Immature natural killer cell (primary cell): ENCODE data around the gene CNPY2. TPM values are rescaled to one million over a fixed set of nuclear protein-coding genes. Genes with fewer than 3 reads are reported as not detected.
A peak's percentile ranks its signal among the peaks of the same experiment; 100 is the strongest.
"Not testable (repeated sequence)": the region's sequence is repeated elsewhere in the genome, so short reads cannot be mapped to it uniquely, and the experiment has no call there.

Experiments
- DNase-seq, 3 donors: peaks; one replicate each; pipeline ENCODE4 v3.0.0; 2022; ENCODE audit warnings: mixed read lengths in 1 of 3
- H3K27ac Mint-ChIP-seq, 6 donors: one replicate each; pipeline ENCODE4 v1.8.0; 2020; ENCODE audit warnings: mixed read lengths in 6 of 6, mild to moderate bottlenecking in 5 of 6, inconsistent platforms in 4 of 6, moderate library complexity in 3 of 6
- H3K27me3 Mint-ChIP-seq, 3 donors: one replicate each; pipeline ENCODE4 v1.8.0; 2020 to 2021; ENCODE audit warnings: low read depth in 3 of 3, mild to moderate bottlenecking in 3 of 3, mixed read lengths in 3 of 3, moderate library complexity in 3 of 3, inconsistent platforms in 1 of 3
- H3K36me3 Mint-ChIP-seq, 3 donors: one replicate each; pipeline ENCODE4 v1.8.0; 2020; ENCODE audit warnings: mixed read lengths in 3 of 3, inconsistent platforms in 2 of 3, mild to moderate bottlenecking in 2 of 3
- H3K4me1 Mint-ChIP-seq, 2 donors: one replicate each; pipeline ENCODE4 v1.8.0; 2020; ENCODE audit warnings: inconsistent platforms in 2 of 2, mild to moderate bottlenecking in 2 of 2, mixed read lengths in 2 of 2, moderate library complexity in 1 of 2
- H3K4me3 Mint-ChIP-seq, 5 donors: one replicate each; pipeline ENCODE4 v1.8.0; 2020; ENCODE audit warnings: mild to moderate bottlenecking in 5 of 5, mixed read lengths in 5 of 5, inconsistent platforms in 3 of 5, moderate library complexity in 3 of 5
- H3K9me3 Mint-ChIP-seq, 6 donors: one replicate each; pipeline ENCODE4 v1.8.0; 2020; ENCODE audit warnings: mild to moderate bottlenecking in 6 of 6, mixed read lengths in 6 of 6, inconsistent platforms in 4 of 6, moderate library complexity in 3 of 6
- polyA plus RNA-seq, 3 donors: library from polyadenylated mRNA; unstranded; fragments of 300-500 nt; fragmentation: Illumina TruSeq; gene quantifications; one replicate each; pipeline ENCODE4 v1.2.3, GENCODE V29; 2021

Gene CNPY2
- 100 to 1,000 TPM; 201 to 232 (median 228) TPM for polyA plus RNA-seq

DNA sequence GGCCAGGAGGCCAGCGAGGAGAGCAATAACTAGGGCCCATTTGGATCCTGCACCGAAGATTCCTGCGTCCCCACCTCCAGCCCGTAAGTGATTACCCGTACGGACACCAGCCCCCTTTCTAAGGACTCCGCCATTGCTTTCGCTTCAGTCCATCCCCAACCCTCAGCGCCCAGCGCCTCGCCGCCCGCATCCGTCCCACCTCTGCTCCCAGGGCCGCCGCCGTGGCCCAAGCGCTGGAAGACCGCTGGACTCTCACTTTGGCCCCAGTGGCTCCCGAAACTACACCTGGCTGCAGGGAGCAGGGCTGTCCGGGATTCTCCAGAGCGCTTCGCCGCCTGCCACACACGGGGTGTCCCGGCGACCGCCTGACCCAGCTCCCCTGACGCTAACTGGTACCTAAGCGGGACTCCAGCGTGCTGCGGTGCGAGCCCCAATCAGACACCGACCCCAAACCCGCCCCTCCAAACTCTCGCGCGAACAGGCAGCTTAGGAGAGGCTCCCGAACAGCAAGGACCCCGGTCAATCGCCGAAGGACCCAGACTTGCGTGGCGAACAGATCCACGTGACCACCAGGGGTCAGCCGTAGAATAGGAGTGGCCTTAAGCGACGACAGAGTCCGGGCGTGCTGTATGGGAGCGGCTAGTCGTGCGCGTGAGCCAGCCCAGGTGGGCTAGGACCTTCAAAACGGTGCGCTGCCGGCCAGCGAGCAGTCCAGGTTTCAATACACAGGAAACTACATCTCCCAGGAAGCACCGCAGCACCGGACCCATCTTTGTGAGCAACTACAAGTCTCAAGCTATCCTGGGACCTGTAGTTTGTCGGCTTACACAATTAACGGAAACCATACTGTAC is at the start of gene CNPY2:
Gene CNPY2, minus strand, starts transcription at position 367 of the 852 bp plus-strand sequence. CDS start 771 bp downstream, outside the sequence.
- H3K36me3 Mint-ChIP-seq, result peaks cover 3 to 10% (median 4%) of the 10 kb centered on the region in 3 donors
- peak within 1 kb of the TSS; percentile 96 to 99 (median 98) for H3K27ac Mint-ChIP-seq
- H3K27me3 Mint-ChIP-seq, result peaks cover 0 to 4% (median 0%) of the 10 kb centered on the region in 3 donors
- H3K9me3 Mint-ChIP-seq, result no peaks in the 10 kb centered on the region
- peak within 1 kb of the TSS; percentile 97 to 98 (median 98) for H3K4me3 Mint-ChIP-seq
- DNase-seq, result peak; percentile 94 to 96 (median 95)
- peaks cover 20 to 24% of the 10 kb centered on the region in 2 donors for H3K4me1 Mint-ChIP-seq

DNA sequence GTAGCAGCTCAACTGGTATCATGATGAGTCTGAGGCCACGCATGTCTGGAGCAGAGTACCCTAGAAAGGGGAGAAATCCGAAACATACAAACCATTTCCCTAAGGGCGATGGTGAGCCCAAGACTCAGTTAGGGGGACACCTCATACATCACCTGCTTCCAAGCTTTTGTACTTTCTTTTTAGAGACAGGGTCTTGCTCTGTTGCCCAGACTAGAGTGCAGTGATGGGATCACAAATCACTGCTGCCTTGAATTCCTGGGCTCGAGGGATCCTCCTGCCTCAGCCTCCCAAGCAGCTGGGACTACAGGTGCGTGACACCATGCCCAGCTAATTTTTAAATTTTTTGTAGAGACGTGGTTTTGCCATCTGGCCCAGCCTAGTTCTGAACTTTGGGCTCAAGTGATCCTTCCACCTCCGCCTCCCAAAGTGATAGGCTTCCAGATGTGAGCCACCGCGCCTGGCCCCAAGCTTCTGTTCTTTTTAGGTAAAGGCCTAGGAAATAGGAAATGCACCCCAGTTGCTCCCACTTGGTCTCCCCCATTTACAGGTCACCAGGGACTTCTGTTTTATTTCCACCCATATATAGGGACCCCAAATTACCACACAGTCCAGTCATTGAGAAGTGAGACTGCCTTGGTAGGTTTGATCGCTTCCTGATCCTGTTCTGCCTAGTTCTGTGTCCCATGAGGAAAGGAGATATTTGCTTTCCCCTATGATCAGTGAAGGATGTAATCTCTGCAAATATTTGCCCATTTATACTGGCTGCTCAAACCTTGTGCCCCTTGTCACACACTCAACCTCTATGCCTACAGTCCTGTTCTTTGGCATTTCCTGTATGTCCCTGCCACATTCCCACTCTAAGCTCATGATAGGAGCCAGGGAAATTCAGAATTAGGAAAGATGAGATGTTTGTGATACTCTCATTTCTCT is 46.6 kb upstream of the CNPY2 start, which contains the start of gene APOF:
Gene APOF, minus strand, starts transcription at position 728 of the 930 bp plus-strand sequence. Its CDS starts 112 bp downstream, at position 616.
- peak within 1 kb of the TSS; percentile 67 to 97 (median 90) for H3K27ac Mint-ChIP-seq
- H3K27me3 Mint-ChIP-seq, result peaks cover 0 to 4% (median 4%) of the 10 kb centered on the region in 3 donors
- H3K36me3 Mint-ChIP-seq, result no peaks in the 10 kb centered on the region
- H3K4me1 Mint-ChIP-seq, result peaks cover 25 to 42% of the 10 kb centered on the region in 2 donors
- no peak for DNase-seq
- peak within 1 kb of the TSS; percentile 38 to 99 (median 97) for H3K4me3 Mint-ChIP-seq
- no peaks in the 10 kb centered on the region for H3K9me3 Mint-ChIP-seq

DNA sequence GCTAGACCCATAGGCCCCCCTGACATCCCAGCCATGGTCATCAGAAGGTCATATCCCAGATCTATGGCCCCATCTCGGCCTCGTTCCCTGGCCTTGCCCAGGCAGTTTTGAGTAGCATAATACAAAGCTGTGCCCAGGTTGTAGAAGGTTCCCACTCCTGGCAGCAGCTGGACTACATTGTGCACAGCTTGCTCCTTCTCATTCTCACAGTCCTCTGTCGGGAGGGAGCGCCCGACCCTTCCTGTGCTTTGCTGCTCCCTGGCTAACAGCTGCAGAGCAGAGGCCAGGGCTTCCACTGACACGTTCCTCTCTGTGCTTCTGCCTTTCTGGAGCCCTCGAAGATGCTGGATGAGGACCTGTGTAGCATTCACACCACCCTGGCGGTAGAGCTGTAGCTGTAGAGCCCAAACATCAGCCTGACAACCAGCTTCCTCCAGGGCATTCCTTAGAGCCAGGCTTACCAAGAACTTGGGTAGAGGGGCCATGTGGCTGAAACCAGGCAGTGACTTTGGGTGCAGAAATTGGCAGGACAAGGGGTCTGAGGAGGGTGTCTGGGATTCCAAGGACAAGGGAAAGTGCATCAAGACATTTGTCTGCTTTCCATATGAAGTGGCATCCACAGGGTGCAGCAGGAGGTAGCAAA is 45.8 kb upstream of the CNPY2 start:
- H3K4me3 Mint-ChIP-seq, result peak overlapping the region; percentile 94 to 99 (median 97)
- peaks cover 25 to 42% of the 10 kb centered on the region in 2 donors for H3K4me1 Mint-ChIP-seq
- peak overlapping the region; percentile 75 to 98 (median 91) for H3K27ac Mint-ChIP-seq
- no peaks in the 10 kb centered on the region for H3K9me3 Mint-ChIP-seq
- H3K27me3 Mint-ChIP-seq, result peaks cover 0 to 4% (median 4%) of the 10 kb centered on the region in 3 donors
- no peak for DNase-seq
- H3K36me3 Mint-ChIP-seq, result no peaks in the 10 kb centered on the region

DNA sequence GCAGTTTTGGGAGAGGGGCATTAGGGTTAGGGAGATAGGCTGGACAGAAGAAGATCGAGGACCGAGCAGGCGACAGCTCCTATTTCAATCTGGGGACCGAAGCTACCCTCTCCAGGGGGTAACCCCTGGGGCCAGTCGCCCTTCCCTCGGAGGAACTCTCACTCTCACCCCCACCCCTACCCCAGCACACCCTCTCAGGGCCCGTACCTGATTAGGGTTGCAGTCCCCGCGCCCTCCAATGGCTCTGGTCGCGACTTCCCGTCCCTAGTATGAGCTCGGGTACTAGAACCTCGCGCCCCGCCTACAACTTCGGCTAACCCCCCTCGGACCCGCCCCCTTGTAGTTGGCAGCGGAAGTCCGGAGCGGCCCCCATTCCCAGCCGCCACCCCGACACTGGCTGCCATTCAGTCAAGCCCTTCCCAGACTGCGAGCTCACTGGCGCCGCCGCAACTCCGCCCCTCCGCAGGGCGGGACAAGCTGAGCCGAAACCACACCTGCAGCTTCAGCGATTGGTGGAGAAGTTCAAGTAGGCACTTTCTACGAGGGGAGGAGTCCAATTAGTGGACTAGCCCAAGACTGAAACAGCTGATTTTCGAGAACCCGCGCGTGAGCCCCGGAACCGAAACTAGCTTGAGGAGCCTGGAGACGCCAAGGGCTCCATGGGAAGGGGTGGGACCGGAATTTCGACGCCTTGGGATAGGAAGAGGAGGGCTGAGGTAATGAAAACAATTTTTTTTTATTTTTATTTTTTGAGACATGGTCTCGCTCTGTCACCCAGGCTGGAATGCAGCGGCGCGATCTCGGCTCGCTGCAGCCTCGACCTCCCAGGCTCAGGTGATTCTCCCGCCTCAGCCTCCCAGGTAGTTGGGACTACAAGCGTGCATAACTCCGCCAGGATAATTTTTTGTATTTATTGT is 44.3 kb upstream of the CNPY2 start, which contains the start of gene STAT2:
Gene STAT2, minus strand, starts transcription at position 257 of the 917 bp plus-strand sequence. CDS start 3,536 bp downstream, outside the sequence.
- Mint-ChIP-seq H3K36me3 (peaks cover 4 to 7% (median 6%) of the 10 kb centered on the region in 3 donors), H3K4me3 (peak within 1 kb of the TSS; percentile 94 to 99 (median 97)), H3K9me3 (no peaks in the 10 kb centered on the region), H3K27ac (peak within 1 kb of the TSS; percentile 90 to 98 (median 94)), H3K27me3 (peaks cover 0 to 4% (median 4%) of the 10 kb centered on the region in 3 donors), H3K4me1 (peaks cover 25 to 42% of the 10 kb centered on the region in 2 donors)
- peak; percentile 100 for DNase-seq

DNA sequence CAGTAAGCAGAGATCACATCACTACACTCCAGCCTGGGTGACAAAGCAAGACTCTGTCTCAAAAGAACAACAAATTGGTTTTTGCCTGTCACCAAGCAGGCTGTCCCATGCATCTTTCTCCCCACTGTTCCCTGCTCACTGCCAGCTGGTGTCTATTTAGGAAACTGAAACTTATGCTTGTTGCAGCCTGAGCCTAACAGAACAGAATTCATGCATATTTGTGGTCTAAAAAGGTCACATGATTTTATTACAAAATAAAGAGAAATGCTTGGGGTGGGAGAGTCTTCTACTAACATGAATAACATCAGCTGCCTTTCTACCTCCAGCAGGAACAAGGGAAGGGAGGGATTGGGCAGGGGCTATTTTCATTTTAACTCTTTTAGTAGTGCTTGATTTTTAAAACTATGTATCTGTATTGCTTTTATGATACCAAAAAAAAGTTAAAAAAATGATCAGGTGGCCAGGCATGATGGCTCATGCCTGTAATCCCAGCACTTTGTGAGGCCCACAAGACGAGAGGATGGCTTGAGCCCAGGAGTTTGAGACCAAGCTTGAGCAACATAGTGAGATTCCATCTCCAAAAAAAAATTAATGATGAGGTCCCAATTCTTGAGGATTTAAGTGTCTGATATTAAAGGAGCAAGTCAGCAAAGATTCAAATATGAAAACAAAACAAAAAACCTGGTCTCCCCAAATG is 43.2 kb upstream of the CNPY2 start:
- H3K4me1 Mint-ChIP-seq, result peaks cover 25 to 42% of the 10 kb centered on the region in 2 donors
- H3K36me3 Mint-ChIP-seq, result peaks cover 4 to 18% (median 10%) of the 10 kb centered on the region in 3 donors

DNA sequence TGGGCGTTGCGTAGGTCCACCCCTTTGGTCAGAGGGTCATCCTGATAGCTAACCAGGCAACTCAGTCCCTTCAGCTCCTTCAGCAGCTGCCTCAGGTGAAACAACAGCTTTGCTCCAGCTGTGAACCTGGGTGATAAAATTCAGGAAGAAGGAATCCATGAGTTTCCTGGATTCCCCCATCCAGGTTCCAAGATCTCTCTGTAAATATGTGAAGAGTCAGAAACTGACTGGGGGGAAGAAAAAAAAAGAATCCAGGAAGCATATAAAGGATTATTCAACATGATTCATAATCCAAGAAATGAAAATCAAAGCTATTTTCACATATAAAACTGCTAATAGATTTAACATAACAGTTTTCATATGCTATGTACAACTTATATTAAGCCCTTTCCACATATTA is 35.5 kb upstream of the CNPY2 start:
- Mint-ChIP-seq H3K27me3 (no peaks in the 10 kb centered on the region), H3K36me3 (peaks cover 9 to 49% (median 21%) of the 10 kb centered on the region in 3 donors)

More for the DNA sequence above, 43.2 kb upstream of the CNPY2 start:
- peak overlapping the region; percentile 94 to 99 (median 97) for H3K4me3 Mint-ChIP-seq
- peaks cover 0 to 4% (median 4%) of the 10 kb centered on the region in 3 donors for H3K27me3 Mint-ChIP-seq
- peak overlapping the region; percentile 90 to 98 (median 94) for H3K27ac Mint-ChIP-seq
- DNase-seq, result no peak
- H3K9me3 Mint-ChIP-seq, result no peaks in the 10 kb centered on the region

DNA sequence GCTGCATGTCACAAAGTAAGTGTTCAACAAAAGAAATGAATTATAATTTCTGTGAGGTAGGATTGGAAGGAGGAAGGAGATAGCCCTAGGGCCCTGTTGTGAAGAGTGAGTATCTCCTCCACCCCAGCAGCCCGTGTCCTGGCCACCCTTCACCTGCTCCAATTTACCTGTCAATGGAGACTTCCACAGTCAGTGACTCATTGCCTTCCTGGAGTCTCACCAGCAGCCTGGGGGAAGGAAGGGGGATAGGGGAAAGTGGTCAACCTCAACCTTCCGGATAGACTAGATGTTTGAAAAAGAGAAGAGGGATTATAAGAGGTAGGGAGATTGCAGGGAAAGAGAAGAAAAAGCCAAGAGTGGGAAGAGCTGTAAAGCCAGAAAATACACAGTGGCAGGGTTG is 34.9 kb upstream of the CNPY2 start:
- DNase-seq, result no peak
- Mint-ChIP-seq H3K4me1 (no peaks in the 10 kb centered on the region), H3K27me3 (no peaks in the 10 kb centered on the region), H3K36me3 (peaks cover 11 to 51% (median 23%) of the 10 kb centered on the region in 3 donors), H3K27ac (peak overlapping the region in 2 of 6 donors; percentile 40 to 66), H3K9me3 (no peaks in the 10 kb centered on the region), H3K4me3 (no peak overlapping the region)

More for the DNA sequence above, 35.5 kb upstream of the CNPY2 start:
- Mint-ChIP-seq H3K4me3 (no peak overlapping the region), H3K4me1 (no peaks in the 10 kb centered on the region), H3K9me3 (no peaks in the 10 kb centered on the region), H3K27ac (peak overlapping the region in 1 of 6 donors; percentile 12)
- DNase-seq, result no peak

DNA sequence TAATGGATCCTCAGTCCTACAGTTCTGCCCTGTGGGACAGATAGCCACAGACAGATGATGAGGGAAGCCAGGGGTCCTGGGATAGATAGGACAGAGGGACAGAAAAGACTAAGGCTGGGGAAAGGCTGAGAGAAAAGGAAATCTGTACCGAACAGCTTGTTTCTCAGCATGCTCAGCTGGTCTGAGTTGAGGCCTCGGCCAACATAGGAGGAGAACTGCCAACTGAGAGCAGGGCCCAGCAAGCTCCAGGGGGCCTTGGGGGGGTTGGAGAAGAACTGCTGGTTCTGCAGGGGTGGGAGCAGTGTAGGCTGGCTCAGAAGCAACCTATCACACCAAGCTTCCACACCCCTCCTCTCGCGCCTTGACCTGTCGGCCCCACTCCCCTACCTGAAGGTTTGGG is 33.0 kb upstream of the CNPY2 start:
- DNase-seq, result no peak
- Mint-ChIP-seq H3K4me1 (no peaks in the 10 kb centered on the region), H3K9me3 (no peaks in the 10 kb centered on the region), H3K36me3 (peaks cover 18 to 45% (median 19%) of the 10 kb centered on the region in 3 donors), H3K4me3 (no peak overlapping the region), H3K27ac (peak overlapping the region in 1 of 6 donors; percentile 31), H3K27me3 (no peaks in the 10 kb centered on the region)

DNA sequence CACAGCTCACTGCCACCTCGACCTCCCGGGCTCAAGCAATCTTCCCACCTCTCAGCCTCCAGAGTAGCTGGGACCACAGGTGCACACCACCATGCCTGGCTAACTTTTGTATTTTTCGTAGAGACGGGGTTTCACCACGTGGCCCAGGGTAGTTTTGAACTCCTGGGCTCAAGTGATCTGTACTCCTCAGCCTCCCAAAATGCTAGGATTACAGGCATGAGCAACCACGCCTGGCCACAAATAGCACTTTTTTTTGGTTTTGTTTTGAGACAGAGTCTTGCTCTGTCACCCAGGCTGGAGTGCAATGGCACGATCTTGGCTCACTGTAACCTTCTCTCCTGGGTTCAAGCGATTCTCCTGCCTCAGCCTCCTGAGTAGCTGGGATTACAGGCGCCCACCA is 31.5 kb upstream of the CNPY2 start:
- Mint-ChIP-seq H3K27ac (peak overlapping the region in 1 of 6 donors; percentile 7), H3K36me3 (peaks cover 23 to 54% (median 27%) of the 10 kb centered on the region in 3 donors)
- H3K4me3 Mint-ChIP-seq, DNase-seq, H3K4me1 Mint-ChIP-seq, H3K27me3 Mint-ChIP-seq, H3K9me3 Mint-ChIP-seq: not testable (repeated sequence)

DNA sequence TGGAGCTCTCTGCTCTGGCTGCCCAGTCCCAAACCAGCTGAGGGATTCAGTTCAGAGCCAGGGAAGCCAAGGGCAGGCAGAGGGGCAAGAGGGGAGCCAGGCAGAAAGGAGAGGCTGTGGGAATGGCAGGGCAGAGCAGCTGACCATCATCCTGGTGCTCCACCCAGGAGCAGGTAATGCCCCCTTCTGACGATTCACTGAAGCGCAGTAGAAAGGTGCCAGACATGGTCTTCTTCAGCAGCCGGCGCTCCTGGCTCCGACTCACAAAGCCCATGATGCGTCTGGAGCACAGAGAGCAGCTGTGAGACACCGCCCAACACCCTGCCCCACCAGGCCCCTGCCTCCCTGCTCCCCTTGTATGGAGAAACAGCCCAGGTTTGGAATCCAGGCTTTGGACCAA is 30.9 kb upstream of the CNPY2 start:
- Mint-ChIP-seq H3K9me3 (no peaks in the 10 kb centered on the region), H3K36me3 (peaks cover 23 to 53% (median 27%) of the 10 kb centered on the region in 3 donors), H3K27ac (no peak overlapping the region), H3K27me3 (peaks cover 0 to 2% (median 0%) of the 10 kb centered on the region in 3 donors), H3K4me1 (no peaks in the 10 kb centered on the region), H3K4me3 (no peak overlapping the region)
- DNase-seq, result no peak

DNA sequence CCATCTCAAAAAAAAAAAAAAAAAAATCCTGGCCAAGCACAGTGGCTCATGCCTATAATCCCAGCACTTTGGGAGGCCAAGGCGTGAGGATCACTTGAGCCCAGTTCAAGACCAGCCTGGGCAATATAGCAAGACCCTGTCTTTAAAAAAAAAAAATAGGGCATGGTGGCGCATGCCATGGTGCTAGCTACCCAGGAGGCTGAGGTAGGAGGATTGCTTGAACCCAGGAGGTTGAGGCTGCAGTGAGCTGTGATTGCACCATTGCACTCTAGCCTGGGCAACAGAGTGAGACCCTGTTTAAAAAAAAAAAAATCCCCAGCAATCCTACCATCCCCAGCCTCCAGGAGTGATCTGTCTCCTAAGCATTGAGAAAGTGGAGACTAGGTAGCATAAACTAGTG is 26.5 kb upstream of the CNPY2 start:
- H3K27ac Mint-ChIP-seq, H3K9me3 Mint-ChIP-seq, DNase-seq, H3K27me3 Mint-ChIP-seq, H3K4me3 Mint-ChIP-seq: not testable (repeated sequence)
- Mint-ChIP-seq H3K4me1 (peaks cover 8 to 11% of the 10 kb centered on the region in 2 donors), H3K36me3 (peaks cover 12 to 26% (median 24%) of the 10 kb centered on the region in 3 donors)
